Upper lobe of left lung (tissue), 6 donors: ENCODE data around the gene YIPF6. TPM values are rescaled to one million over a fixed set of nuclear protein-coding genes. Genes with fewer than 3 reads are reported as not detected.

Experiments
- ATAC-seq, 2 donors: fragments of 200-7000 bp; cut with Tn5 transposase; one replicate each; pipeline ENCODE4 v1.9.1; 2022; ENCODE audit warnings: mild to moderate bottlenecking in 2 of 2, moderate library complexity in 2 of 2; ENCODE audit not compliant: low FRiP score in 2 of 2
- DNase-seq, 2 donors: peaks; one replicate each; pipeline ENCODE4 v3.0.0-alpha.2; 2019 to 2020
- H3K27ac ChIP-seq, 4 donors: fragments of 200-600 bp; sonication (generic); one replicate each; pipeline ENCODE4 v1.5.1; 2016 to 2019
- H3K27me3 ChIP-seq, 4 donors: fragments of 200-600 bp; sonication (generic); one replicate each; pipeline ENCODE4 v1.5.1; 2017 to 2019
- H3K36me3 ChIP-seq, 4 donors: fragments of 200-600 bp; sonication (generic); one replicate each; pipeline ENCODE4 v1.5.1; 2016 to 2019
- H3K4me1 ChIP-seq, 4 donors: fragments of 200-600 bp; sonication (generic); one replicate each; pipeline ENCODE4 v1.5.1; 2018 to 2019
- H3K4me3 ChIP-seq, 4 donors: fragments of 200-600 bp; sonication (generic); one replicate each; pipeline ENCODE4 v1.5.1; 2017 to 2019; ENCODE audit warnings: mild to moderate bottlenecking in 2 of 4, moderate library complexity in 1 of 4
- H3K9me3 ChIP-seq, 4 donors: fragments of 200-600 bp; sonication (generic); one replicate each; pipeline ENCODE4 v1.5.1; 2018 to 2019
- CTCF ChIP-seq, 6 experiments: fragments of 450-650 bp in 4 of 6; fragments of 200-600 bp in 2 of 6; sonication (generic) in 2 of 6; IDR thresholded peaks; one replicate each; pipeline ENCODE4 v1.5.1; 2016 to 2019; ENCODE audit warnings: antibody characterized with exemption in 6 of 6
- EP300 ChIP-seq, 4 donors: sonication (generic); formaldehyde crosslinking; IDR thresholded peaks; one replicate each; pipeline ENCODE4 v1.5.1; 2017; ENCODE audit warnings: antibody characterized with exemption in 4 of 4, control low read depth in 2 of 4
- POLR2A ChIP-seq, 4 donors: fragments of 450-650 bp; IDR thresholded peaks; one replicate each; pipeline ENCODE4 v1.5.1; 2016 to 2017; ENCODE audit warnings: antibody characterized with exemption in 4 of 4, mild to moderate bottlenecking in 2 of 4
- POLR2AphosphoS5 ChIP-seq, 2 donors: sonication (generic); formaldehyde crosslinking; IDR thresholded peaks; one replicate each; pipeline ENCODE4 v1.5.1; 2017; ENCODE audit warnings: antibody characterized with exemption in 2 of 2
- WGBS, 2 donors: methylation state at CpG; one replicate each; pipeline ENCODE4 v1.1.5; 2017 to 2018; 5-methylcytosine and 5-hydroxymethylcytosine counted together
- small RNA-seq, 4 donors: library from RNA; depleted of rRNA; stranded (forward); fragments of <200 nt; gene quantifications; one replicate each; pipeline ENCODE3, GENCODE V24; 2016
- total RNA-seq, 6 donors: library from RNA; depleted of rRNA in 4 of 6; stranded (reverse); fragments of >200 nt in 4 of 6; gene quantifications; one replicate each; pipeline versions ENCODE4 v1.1.0 to v1.2.1, GENCODE V29; 2016 to 2021
- donor health status: DM: no; HTN: no; CAD: no; lungs with moderate emphysema.
- donor health status: DM: no; HTN: yes; CAD: no; lungs with severe emphysema.

Gene YIPF6
- total RNA-seq, 6 donors from 2014 or later: 15.7 to 43.0 (median 32.6) TPM

- ATAC-seq: no peak
- TF ChIP-seq POLR2AphosphoS5 (IDR thresholded peaks at IDR 0.05): no peak
- TF ChIP-seq POLR2A (IDR thresholded peaks at IDR 0.05): no peak
- Histone ChIP-seq H3K27ac (no peak overlapping the region), H3K4me3 (no peak overlapping the region), H3K9me3 (no peaks in the 10 kb centered on the region), H3K27me3 (no peaks in the 10 kb centered on the region), H3K4me1 (no peaks in the 10 kb centered on the region), H3K36me3 (no peaks in the 10 kb centered on the region)
- no peak for DNase-seq
- WGBS, 2 donors: 90 to 98% methylated on average over 3 of the region's 3 CpGs
Observed at GRCh38 chrX:68579810-68580209, 81.0 kb downstream of the YIPF6 start.

- H3K27ac ChIP-seq: no peak overlapping the region
- no peaks in the 10 kb centered on the region for H3K36me3 ChIP-seq
- ATAC-seq (no peak), DNase-seq (no peak)
- no peak overlapping the region for H3K4me3 ChIP-seq
- H3K9me3 ChIP-seq: no peaks in the 10 kb centered on the region
- TF ChIP-seq POLR2AphosphoS5 (IDR thresholded peaks at IDR 0.05) (no peak), CTCF (IDR thresholded peaks at IDR 0.05) (no peak), POLR2A (IDR thresholded peaks at IDR 0.05) (no peak), EP300 (IDR thresholded peaks at IDR 0.05) (no peak)
- no peaks in the 10 kb centered on the region for H3K27me3 ChIP-seq
- no peaks in the 10 kb centered on the region for H3K4me1 ChIP-seq
- 80 to 94% methylated on average over 2 of the region's 2 CpGs for WGBS, 2 donors
Observed at GRCh38 chrX:68584221-68584620, 85.4 kb downstream of the YIPF6 start.

Small RNA genes within 50 kb of the gene (small RNA-seq; reads per million reads assigned to genes)
- 0 reads per million in 4 donors for gene RNU6-245P

Other genes starting within 250 kb of the YIPF6 start
- gene OPHN1, start 65.6 kb upstream of the YIPF6 start, total RNA-seq: 10 to 100 TPM; 10.0 to 40.9 (median 10.8) TPM
- gene STARD8, start 148.6 kb downstream of the YIPF6 start, total RNA-seq: 10 to 100 TPM; 13.9 to 43.1 (median 25.8) TPM